ENCODE results near the gene AXL.

- TF ChIP-seq CTCF (IDR thresholded peaks at IDR 0.05), result no peak
- no peak for TF ChIP-seq POLR2AphosphoS5 (IDR thresholded peaks at IDR 0.05; ENCODE audit: low read depth, low read length)
- TF ChIP-seq REST (IDR thresholded peaks at IDR 0.05; ENCODE audit: insufficient read depth in 1 of 2, low read depth in 2 of 2, low read length in 1 of 2), result no peak
- TF ChIP-seq TCF7L2 (IDR thresholded peaks at IDR 0.05; ENCODE audit: low read depth, low read length), result no peak
- no peak for TF ChIP-seq SIN3A (IDR thresholded peaks at IDR 0.05; ENCODE audit: borderline replicate concordance, insufficient read depth, low read depth, low read length)
These were observed 50.0 kb downstream of the AXL start for GRCh38 chr19:41269055-41269454.

Measured in Panc1 (cell line).